HG03039 (cell line): ENCODE data around the gene AFM.
"Not testable (repeated sequence)": the region's sequence is repeated elsewhere in the genome, so short reads cannot be mapped to it uniquely, and the experiment has no call there.

Experiments
- ATAC-seq: cut with Tn5 transposase; IDR thresholded peaks from one replicate; pipeline ENCODE4 v1.9.1; 2021; ENCODE audit warnings: mild to moderate bottlenecking, moderate library complexity; ENCODE audit not compliant: unreplicated experiment

The AFM gene

DNA sequence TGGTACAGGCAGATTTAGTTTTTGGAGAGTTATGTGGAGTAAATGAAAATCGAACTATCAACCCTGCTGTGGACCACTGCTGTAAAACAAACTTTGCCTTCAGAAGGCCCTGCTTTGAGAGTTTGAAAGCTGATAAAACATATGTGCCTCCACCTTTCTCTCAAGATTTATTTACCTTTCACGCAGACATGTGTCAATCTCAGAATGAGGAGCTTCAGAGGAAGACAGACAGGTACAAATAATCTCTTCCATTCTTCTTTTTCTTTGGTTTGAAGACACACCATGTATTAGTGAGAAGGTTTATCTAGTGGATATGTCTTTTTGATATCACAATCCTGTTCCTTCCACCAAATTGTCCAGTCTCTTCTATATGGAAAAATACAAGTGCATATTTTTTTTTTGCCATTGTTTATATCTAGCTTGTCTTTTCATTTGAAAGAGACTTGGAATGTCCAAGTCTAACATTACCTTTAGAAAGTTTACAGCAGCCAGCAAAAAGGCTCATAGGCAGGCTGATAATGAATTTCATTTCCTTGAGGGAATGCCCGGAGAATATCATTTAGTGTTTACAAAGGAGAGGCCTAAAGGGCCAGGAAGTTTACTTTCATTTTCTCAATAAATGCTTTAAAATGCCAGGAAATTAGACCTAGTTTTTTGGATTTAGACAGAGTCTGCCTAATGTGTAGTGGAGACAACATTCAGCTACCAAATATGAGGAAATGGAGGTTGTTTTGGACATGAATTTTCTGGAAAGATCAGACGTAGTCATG, 18.6 kb downstream of the AFM start:
- ATAC-seq, result no peak

DNA sequence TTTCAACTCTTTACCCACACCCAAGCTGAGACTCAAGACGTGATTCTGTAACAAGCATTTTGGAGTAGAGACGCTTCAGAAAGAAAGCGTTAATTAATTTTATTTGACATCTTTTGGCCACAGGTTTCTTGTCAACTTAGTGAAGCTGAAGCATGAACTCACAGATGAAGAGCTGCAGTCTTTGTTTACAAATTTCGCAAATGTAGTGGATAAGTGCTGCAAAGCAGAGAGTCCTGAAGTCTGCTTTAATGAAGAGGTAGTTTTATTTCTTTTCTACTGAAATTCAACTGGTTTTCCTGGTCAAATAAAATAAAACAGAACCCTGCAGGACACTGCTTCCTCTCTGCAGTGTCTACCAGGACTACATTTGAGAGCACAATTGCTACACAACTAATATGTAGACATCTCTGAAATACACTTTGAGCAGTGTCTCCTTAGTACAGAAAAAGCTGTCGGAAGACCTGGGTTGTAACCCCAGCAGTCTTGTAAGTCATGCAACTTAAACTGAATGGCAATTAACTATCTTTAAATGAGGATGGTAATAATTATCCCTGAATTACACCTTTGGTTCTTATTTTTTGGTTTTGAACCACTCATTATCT, 20.2 kb downstream of the AFM start:
- no peak for ATAC-seq

DNA sequence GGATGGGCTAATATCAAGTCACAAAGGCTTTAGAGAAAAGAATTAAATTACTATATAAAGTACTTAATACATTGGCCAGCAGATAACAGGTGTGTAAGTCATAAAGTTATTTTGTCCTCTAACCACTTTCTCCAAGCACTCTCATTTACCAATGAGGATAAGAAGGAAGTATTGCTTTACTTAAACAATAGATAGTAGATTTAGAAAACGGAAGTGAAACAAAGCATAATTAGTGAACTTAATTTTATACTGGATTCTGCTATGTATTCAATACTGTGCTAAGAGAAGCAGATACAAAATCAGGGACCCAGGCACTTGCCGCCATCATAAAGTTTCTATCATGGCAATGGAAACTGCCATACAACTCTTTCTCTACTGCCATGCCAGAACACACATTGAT, 24.0 kb downstream of the AFM start:
- ATAC-seq, result no peak

DNA sequence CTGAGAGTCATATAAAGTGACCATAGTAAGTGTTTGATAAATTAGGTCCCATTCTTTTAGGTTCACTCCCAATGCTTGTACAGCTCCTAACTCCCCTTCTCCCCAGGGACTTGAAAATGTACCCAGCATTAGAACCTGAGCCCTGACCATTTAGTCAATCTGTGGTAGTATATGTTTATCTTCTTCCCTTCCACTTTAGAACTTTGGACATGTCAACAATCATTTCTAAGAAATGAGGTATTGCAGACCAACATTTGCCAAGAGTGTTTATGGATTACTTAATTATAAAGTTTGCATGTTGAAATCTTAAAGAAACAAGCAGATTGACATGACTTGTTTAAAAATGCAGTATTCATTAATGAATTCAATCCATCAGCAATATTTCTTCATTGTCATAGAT, 26.0 kb downstream of the AFM start:
- ATAC-seq, result no peak

DNA sequence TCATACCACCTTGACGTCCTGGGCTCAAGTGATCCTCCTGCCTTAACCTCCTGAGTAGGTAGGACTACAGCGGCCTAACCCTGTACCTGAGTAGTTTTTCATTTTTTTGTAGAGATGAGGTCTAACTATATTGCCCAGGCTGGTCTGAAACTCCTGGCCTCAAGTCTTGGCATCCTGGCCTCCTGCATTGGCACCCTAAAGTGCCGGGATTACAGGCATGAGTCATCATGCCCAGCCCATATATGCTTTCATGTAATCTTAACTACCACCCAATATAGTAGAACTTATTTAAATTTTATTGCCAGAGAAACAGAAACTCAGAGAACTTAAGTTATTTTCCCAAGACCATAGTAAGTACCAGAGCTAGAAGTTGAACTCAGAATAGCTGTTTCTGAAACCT, 27.1 kb downstream of the AFM start:
- ATAC-seq, result no peak

DNA sequence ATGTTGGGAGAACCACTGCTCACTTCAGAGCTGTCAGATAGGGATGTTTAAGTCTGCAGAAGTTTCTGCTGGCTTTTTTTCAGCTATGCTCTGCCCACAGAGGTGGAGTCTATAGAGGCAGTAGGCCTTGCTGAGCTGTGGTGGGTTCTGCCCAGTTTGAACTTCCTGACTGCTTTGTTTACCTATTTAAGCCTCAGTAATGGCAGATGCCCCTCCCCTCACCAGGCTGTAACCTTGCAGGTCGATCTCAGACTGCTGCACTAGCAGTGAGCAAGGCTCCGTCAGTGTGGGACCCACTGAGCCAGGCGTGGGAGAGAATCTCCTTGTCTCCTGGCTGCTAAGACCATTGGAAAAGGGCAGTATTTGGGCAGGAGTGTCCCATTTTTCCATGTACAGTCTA, 36.8 kb downstream of the AFM start:
- ATAC-seq, result no peak

DNA sequence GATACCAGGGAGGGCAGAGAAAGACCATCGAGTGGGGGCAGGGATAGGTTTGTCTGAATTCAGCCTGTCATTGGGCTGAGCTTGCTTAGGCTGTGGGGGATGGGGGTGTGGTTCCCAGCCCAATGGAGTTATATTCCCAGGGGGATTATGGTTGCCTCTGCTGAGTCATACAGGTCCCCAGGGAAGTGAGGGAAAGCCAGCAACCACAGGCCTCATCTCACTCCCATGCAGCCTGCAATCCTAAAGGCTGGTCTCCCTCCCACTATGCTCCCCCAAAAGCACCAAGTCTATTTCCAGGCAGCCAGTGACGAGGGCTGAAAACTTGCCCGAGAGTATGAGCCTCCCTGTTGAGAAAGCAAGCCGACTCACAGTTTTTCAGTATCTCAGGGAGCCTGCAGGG, 39.3 kb downstream of the AFM start:
- no peak for ATAC-seq

DNA sequence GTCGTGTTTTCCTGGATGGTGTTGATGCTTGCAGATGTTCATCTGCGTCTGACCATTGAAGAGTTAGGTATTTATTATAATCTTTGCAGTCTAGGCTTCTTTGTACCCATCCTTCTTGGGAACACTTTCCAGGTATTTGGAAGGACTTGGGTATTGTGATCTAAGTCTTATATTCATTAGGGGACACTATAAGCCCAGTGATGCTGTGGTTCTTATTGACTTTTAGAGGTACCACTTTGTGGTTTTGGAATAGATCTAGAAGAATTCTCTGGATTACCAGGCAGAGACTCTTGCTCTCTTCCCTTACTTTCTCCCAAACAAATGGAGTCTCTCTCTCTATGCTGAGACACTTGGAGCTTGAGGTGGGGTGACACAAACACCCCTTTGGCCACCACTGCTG, 41.6 kb downstream of the AFM start:
- ATAC-seq, result no peak

DNA sequence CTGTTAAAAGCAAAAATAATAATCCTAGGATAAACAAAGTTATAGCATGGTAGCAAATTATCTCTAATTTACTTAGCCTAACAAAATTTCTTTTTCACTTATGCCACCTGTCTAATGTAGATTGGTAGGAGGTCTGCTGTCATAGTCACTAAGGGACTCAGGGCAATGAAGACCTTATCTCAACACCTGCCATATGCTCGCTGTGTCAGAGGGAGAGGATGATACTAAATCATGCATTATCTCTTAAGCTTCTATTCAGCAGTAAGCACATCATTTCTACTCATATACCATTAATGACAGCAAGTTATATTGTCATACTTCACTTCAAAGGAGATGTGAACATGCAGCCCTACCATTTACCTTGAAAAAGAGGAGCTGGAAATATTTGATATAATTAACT, 44.1 kb downstream of the AFM start:
- no peak for ATAC-seq

DNA sequence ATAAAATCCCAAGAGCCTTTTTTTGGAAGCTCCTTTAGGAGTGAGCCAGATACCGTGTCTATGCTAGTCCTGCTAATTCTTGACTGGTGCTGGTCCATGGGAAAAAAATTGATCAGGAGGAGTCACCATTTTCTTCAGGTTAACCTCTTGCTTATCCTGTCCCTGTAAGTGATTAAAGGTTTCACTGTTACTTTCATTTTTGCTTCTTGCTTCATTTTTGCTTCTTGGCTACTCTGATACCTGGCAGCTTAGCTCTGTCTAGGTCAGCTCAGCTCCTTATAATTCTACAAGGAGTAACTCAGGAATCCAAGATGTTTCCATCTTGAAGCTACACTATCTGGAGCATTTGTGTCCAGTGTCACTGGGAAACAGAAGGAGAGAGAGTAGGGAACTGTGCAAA, 45.7 kb downstream of the AFM start:
- no peak for ATAC-seq

DNA sequence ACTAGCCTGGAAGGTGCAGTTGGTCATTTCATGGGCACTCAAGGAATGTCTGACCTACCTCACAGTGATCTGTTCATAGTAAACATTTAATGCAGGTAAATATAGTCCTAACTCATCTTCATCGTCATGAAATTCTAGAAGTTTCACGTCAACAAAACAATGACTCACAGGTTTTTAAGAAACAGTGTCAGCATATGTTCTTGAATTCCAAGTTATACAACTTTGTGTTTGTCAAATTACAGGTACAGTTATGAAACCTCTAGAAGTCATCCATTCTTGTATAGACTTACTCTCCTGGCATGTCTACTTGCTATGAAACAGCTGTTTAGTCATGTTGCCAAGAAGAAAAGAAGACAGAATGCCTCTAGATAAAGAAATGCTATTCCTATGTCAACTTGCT, 46.6 kb downstream of the AFM start:
- no peak for ATAC-seq

DNA sequence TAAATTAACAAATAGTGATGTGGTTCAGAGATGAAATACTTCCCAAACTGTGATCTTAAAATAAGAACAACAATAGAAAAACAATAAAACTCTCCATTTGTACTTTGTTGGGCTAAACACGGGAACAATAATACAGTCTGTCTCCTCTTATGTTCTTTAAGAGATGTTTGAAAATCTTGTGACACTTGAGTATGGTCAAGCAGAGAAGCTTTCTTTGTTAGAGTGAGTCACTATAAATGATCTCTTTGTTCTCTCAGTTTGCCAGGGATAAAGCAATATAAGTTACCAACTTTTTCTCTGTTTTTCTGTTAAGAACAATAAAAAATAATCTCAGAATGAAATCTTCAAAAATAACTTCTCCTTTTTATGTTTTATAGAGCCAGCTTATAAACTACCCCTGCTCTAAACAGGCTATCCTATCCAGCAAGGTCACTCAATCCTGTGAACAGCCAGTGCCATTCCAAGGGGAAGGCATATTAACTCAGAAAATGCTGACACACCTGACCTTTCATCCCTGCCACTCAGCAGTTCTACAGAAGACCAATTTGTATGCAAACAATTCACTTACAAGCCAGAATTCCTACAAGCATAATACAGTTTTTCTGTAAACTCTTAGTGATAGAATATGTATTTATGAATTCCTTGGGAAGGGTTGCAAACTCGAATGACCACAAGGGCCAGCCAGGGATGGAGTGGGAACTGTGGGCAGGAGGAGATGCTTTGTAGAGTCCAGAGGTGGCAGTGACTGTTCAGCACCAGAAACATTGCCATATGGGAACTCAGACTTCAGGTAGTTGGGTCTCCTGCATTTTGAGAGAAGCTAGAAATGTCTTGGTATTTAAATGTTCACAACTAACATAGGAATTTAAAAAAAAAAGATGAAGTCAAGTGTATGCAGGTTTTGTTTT, 52.2 kb downstream of the AFM start:
- no peak for ATAC-seq

DNA sequence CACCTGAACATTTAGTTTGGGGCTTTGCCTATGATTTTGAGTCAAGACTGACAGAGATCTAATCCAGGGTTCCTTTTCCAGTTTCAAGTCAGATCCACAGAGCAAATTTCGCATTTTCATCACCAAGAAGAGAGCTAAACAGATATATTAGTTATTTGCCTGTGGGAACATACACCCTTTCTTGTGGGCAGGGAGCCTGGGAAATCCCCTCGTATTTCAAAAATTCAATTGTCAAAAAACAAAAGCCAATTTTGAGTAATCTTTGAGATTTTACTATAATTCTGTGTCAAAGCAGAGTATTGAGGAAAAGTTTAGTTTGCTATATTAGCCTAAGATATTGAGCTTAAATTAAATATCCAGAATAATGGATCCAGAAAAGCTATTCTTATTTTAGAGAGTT, 56.6 kb downstream of the AFM start:
- ATAC-seq, result peak; percentile 30

DNA sequence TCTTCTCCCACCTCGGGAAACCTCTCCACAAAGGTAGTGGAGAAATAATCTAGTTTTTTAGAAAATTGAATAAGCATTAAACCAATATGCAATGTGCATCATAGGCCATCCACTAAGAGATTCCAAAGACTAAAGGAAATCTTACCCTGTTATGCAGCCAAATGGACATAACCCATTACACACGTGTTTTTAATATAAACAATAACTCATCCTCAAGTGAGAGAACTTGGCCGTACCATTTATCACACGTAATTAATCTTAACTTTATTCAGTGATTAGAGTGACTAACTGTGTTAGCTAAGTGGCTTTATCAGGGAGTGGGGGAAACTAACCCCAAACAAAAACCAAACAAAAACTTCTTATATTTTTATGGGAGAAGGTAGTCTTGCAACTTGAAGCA, 57.8 kb downstream of the AFM start:
- ATAC-seq, result no peak

DNA sequence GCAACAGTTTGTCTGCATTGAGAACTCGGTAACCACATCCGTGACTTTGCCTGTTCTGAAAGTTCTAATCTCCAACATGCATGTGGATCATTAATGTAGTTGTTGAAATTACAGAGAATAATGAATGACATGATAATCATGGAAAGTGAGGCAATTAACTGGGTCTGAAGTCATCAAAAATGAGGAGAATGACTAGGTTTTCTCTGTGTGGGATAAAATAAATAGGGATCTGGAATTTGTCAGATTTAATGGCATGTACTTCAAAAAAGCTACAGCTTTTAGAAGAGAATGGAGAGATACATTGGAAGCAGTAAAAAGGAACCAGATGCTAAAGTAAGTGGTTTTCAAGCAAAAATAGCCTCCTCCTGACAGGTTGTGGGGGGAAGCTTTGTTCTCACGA, 59.3 kb downstream of the AFM start:
- ATAC-seq, result no peak

DNA sequence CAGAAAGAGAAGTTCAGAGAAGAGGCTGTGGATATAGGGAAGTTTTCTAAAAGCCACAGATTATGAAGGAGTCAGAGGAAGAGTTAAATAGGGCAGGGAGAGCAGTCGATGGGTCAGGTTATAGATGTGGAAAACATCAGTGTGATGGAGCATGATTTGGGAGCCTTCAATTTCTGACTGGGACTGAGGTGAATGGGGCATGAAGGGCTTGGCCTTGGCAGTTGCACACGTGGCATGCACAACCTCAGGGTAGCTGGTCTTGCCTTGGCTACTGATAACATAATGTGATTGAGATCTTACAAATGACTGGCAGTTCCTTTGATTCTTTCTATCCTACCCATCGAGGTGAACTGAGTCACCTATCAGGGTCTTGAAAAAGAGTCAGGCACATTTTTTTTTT, 59.7 kb downstream of the AFM start:
- ATAC-seq, result no peak

DNA sequence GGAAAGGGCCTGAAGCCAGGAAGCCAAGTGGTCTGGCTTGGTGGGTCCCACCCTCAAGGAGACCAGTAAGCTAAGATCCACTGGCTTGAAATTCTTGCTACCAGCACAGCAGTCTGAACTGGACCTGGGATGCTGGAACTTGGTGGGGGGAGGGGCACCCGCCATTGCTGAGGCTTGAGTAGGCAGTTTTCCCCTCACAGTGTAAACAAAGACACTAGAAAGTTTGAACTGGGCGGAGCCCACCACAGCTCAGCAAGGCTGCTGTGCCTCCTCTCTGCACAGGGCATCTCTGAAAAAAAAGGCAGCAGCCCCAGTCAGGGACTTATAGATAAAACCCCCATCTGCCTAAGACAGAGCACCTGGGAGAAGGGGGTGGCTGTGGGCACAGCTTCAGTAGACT, 63.1 kb downstream of the AFM start:
- no peak for ATAC-seq

DNA sequence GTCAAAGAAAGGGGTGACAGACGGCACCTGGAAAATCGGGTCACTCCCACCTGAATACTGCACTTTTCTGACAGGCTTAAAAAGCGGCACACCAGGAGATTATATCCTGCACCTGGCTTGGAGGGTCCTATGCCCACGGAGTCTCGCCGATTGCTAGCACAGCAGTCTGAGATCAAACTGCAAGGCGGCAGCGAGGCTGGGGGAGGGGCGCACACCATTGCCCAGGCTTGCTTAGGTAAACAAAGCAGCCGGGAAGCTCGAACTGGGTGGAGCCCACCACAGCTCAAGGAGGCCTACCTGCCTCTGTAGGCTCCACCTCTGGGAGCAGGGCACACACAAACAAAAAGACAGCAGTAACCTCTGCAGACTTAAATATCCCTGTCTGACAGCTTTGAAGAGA, 69.3 kb downstream of the AFM start:
- not testable (repeated sequence) for ATAC-seq
